Spleen (tissue), 11 donors: ENCODE measurements around the gene EIF4B. TPM values are rescaled to one million over a fixed set of nuclear protein-coding genes. Genes with fewer than 3 reads are reported as not detected.
A peak's percentile ranks its signal among the peaks of the same experiment; 100 is the strongest.

Experiments
- DNase-seq: peaks from one replicate; pipeline ENCODE4 v3.0.0-alpha.2; 2020
- H3K27ac ChIP-seq, 8 donors: fragments of 200-600 bp; sonication (generic) in 7 of 8; 1 replicate in 4 of 8; 2 replicates in 4 of 8; pipeline versions ENCODE4 v1.5.0 to v1.8.0; 2016 to 2021; ENCODE audit warnings: inconsistent platforms in 4 of 8, mild to moderate bottlenecking in 4 of 8, moderate library complexity in 1 of 8
- H3K27me3 ChIP-seq, 7 donors: fragments of 200-600 bp; sonication (generic) in 6 of 7; replicated peaks in 1 of 7; 1 replicate in 4 of 7; 2 replicates in 3 of 7; pipeline versions ENCODE4 v1.5.0 to v1.8.0; 2016 to 2021; ENCODE audit warnings: inconsistent platforms in 3 of 7, mild to moderate bottlenecking in 1 of 7
- H3K36me3 ChIP-seq, 6 donors: fragments of 200-600 bp; sonication (generic) in 5 of 6; 1 replicate in 4 of 6; 2 replicates in 2 of 6; pipeline versions ENCODE4 v1.5.0 to v1.8.0; 2016 to 2021; ENCODE audit warnings: inconsistent platforms in 2 of 6
- H3K4me1 ChIP-seq, 6 donors: fragments of 200-600 bp; sonication (generic) in 5 of 6; 1 replicate in 3 of 6; 2 replicates in 3 of 6; pipeline versions ENCODE4 v1.5.0 to v1.8.0; 2016 to 2021; ENCODE audit warnings: inconsistent platforms in 3 of 6
- H3K4me3 ChIP-seq, 8 donors: fragments of 200-600 bp; sonication (generic) in 7 of 8; 1 replicate in 4 of 8; 2 replicates in 4 of 8; pipeline versions ENCODE4 v1.5.0 to v1.8.0; 2016 to 2021; ENCODE audit warnings: inconsistent platforms in 4 of 8, mild to moderate bottlenecking in 4 of 8, moderate library complexity in 2 of 8
- H3K9me3 ChIP-seq, 8 donors: fragments of 200-600 bp; sonication (generic) in 7 of 8; 1 replicate in 4 of 8; 2 replicates in 4 of 8; pipeline versions ENCODE4 v1.5.0 to v1.8.0; 2016 to 2021; ENCODE audit warnings: inconsistent platforms in 4 of 8
- POLR2A ChIP-seq, 3 donors: fragments of 450-650 bp; IDR thresholded peaks; one replicate each; pipeline ENCODE4 v1.5.1; 2017; ENCODE audit warnings: antibody characterized with exemption in 3 of 3, mild to moderate bottlenecking in 1 of 3
- POLR2AphosphoS5 ChIP-seq, 3 donors: sonication (generic); formaldehyde crosslinking; IDR thresholded peaks; one replicate each; pipeline ENCODE4 v1.5.1; 2017; ENCODE audit warnings: antibody characterized with exemption in 3 of 3
- WGBS, 5 donors: extraction: QIAGEN DNeasy Blood & Tissue Kit in 3 of 5; methylation state at CpG; one replicate each; pipeline versions ENCODE4 v1.1.5 to v1.1.7; 2013 to 2018; 5-methylcytosine and 5-hydroxymethylcytosine counted together
- intact Hi-C: fragments of 100-400 bp; cut with DNase I; formaldehyde crosslinking; loops from one replicate; pipeline ENCODE4 v1.15.0; 2023; ENCODE audit warnings: low total_unique reads
- polyA plus RNA-seq, 3 donors: library from polyadenylated mRNA; stranded (reverse); fragments of 200-250 nt; gene quantifications; one replicate each; pipeline ENCODE4 v1.2.1, GENCODE V29; 2013
- total RNA-seq, 7 donors: library from RNA; depleted of rRNA in 3 of 7; stranded (reverse); fragments of >200 nt in 3 of 7; fragmentation: NEBNext Ultra II Directional in 4 of 7; extraction: Animal tissue kit (Norgen Biotek cat#: 25700) in 4 of 7; gene quantifications; one replicate each; pipeline versions ENCODE4 v1.1.0 to v1.2.1, GENCODE V29; 2016 to 2021
- TF ChIP-seq, protein P1 (sequence below), 11 experiments: fragments of 200-600 bp in 7 of 11; fragments of 450-650 bp in 4 of 11; sonication (generic) in 4 of 11; IDR thresholded peaks in 8 of 11; conservative IDR thresholded peaks in 3 of 11; 1 replicate in 7 of 11; 2 replicates in 4 of 11; pipeline versions ENCODE4 v1.4.0 to v1.8.0; 2016 to 2021; ENCODE audit warnings: antibody characterized with exemption in 11 of 11, inconsistent platforms in 4 of 11, mild to moderate bottlenecking in 1 of 11
- donor health status: healthy with polysubstance abuse.
- donor health status: DM: no; HTN: no; CAD: no; lungs with moderate emphysema.
- donor health status: DM: no; HTN: no; CAD: no.
- donor health status: Bipolar disorder and iron deficiency.
- donor health status: healthy.
- donor health status: DM: no; HTN: no; CAD: no.
- donor health status: DM: yes; HTN: yes; CAD: no.

Gene EIF4B
- total and polyA plus RNA-seq, 10 donors, result 105 to 490 (median 398) TPM

DNA sequence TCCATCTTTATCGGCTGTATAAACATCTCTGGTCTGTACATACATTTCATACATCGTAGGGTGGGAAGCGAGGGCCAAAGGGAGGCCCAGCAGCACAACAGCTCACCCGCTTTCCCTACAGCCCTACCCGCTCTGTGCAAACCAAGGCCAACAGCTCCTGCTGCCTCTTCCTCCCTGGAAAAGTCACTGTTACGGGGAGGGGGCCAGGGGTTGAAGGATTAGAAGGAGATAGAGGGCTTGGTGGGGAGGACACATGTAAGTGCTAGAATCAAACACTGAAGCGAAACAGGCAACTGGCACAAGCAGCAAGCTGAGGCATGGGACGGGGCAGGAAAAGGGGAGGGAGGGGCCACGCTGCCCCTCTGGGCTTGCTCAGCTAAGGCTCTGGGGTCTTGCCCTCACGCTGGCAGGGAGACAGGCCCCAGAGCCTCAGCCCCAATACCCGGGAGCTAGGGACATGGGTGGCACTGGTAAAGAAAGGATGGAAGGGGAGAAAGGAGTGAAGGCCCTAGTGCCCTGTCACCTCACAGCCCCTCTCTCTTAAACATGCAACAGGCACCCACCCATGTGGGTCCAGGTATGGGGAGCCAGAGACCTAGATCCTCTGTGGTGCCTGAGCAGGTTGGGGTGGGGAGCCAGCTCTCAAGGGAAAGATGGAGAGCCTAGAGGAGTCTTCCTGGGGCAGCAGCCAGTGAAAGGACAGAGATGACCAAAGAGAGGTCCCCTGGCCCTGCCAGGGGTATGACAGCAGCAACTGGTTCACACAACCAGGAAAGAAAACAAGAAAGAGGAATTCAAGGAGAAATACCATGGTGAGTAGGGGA, 58.6 kb downstream of the EIF4B start:
- Histone ChIP-seq H3K4me3 (no peak overlapping the region), H3K4me1 (peaks cover 8 to 92% (median 49%) of the 10 kb centered on the region in 6 donors), H3K27ac (peak overlapping the region in 5 of 8 donors; percentile 21 to 94 (median 59)), H3K36me3 (peaks cover 0 to 100% (median 55%) of the 10 kb centered on the region in 6 donors), H3K27me3 (peaks cover 0 to 2% (median 0%) of the 10 kb centered on the region in 7 donors), H3K9me3 (no peaks in the 10 kb centered on the region)
- no peak for DNase-seq
- WGBS, 5 donors, result 82 to 91% (median 85%) methylated on average over 11 of the region's 11 CpGs
- peak; percentile 39 to 69 (median 52) for TF ChIP-seq POLR2AphosphoS5 (IDR thresholded peaks at IDR 0.05)
- TF ChIP-seq, protein P1, sequence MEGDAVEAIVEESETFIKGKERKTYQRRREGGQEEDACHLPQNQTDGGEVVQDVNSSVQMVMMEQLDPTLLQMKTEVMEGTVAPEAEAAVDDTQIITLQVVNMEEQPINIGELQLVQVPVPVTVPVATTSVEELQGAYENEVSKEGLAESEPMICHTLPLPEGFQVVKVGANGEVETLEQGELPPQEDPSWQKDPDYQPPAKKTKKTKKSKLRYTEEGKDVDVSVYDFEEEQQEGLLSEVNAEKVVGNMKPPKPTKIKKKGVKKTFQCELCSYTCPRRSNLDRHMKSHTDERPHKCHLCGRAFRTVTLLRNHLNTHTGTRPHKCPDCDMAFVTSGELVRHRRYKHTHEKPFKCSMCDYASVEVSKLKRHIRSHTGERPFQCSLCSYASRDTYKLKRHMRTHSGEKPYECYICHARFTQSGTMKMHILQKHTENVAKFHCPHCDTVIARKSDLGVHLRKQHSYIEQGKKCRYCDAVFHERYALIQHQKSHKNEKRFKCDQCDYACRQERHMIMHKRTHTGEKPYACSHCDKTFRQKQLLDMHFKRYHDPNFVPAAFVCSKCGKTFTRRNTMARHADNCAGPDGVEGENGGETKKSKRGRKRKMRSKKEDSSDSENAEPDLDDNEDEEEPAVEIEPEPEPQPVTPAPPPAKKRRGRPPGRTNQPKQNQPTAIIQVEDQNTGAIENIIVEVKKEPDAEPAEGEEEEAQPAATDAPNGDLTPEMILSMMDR (IDR thresholded peaks at IDR 0.05 in 8 of 11, conservative IDR thresholded peaks at IDR 0.05 in 3 of 11), result no peak
- TF ChIP-seq POLR2A (IDR thresholded peaks at IDR 0.05), result no peak
- intact Hi-C loops, result no loop called here

DNA sequence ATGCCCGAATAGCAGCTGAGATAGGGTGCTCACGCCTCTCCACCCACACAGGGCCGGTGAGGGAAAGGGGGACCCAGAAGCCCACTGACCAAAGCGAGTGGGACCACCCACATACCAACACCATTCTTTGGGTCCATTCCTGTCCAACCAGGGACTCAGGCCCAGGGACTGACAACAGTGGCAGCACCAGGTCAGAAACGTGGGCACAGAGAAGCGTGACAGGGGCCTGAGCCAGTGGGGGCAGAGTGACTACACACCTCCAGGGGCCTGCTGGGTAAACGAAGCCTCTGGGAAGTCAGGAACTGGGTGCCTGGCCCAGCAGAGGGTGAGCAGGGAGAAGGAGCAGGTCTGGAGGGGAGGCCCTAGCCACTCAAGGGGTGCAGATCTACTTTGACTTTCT, 59.2 kb downstream of the EIF4B start:
- no peak for TF ChIP-seq POLR2A (IDR thresholded peaks at IDR 0.05)
- TF ChIP-seq, protein P1 (IDR thresholded peaks at IDR 0.05 in 8 of 11, conservative IDR thresholded peaks at IDR 0.05 in 3 of 11), result no peak
- TF ChIP-seq POLR2AphosphoS5 (IDR thresholded peaks at IDR 0.05), result peak in 1 of 3 donors; percentile 60
- intact Hi-C loops, result no loop called here
- H3K4me1 ChIP-seq, result peaks cover 8 to 92% (median 52%) of the 10 kb centered on the region in 6 donors
- H3K27me3 ChIP-seq, result no peaks in the 10 kb centered on the region
- no peaks in the 10 kb centered on the region for H3K9me3 ChIP-seq
- H3K4me3 ChIP-seq, result no peak overlapping the region
- peak overlapping the region in 6 of 8 donors; percentile 13 to 94 (median 52) for H3K27ac ChIP-seq
- 73 to 89% (median 82%) methylated on average over 7 of the region's 7 CpGs for WGBS, 5 donors
- peaks cover 0 to 100% (median 48%) of the 10 kb centered on the region in 6 donors for H3K36me3 ChIP-seq
- no peak for DNase-seq

DNA sequence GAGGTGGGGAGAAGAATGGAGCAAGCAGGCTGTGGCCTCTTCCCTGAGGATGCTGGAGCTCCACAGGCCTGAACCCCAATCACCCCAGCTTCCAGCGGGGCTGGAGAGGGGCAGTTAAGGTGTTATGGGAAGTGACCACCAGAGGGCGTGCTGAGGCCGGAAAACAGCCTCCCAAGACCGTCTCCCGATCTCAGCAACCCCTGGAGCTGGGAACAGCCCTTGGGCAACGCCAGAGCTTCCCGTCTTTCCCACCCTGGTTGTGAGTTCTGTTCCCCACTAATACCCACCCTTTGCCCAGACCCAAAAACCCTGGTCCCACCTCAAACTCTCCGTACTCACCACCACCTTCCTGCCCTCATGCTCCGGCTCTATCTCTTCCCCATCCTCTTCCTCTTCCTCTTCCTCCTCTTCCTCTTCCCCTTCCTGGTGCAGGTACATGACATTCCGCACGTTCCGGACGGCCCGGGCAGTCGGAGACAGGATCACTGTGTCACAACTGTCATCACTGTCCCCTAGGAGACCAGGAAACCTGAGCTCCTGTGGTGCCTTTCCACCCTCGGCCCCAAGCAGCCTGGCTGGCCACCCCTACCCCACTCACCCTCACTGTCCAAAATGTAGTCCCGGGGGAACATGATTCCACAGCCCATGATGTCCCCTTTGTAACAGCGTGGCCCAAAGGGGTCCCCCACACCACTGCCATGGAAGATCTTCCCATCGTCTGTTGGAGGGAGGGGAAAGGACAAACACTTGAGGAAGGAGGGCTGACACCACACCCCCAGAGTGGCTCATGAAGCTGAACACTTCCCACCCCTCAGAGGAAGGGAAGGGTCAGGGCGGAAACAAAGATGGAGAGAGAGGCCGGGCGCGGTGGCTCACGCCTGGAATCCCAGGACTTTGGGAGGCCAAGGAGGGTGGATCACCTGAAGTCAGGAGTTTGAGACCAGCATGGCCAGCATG, 60.0 kb downstream of the EIF4B start:
- Histone ChIP-seq H3K9me3 (no peaks in the 10 kb centered on the region), H3K4me1 (peaks cover 10 to 92% (median 55%) of the 10 kb centered on the region in 6 donors), H3K36me3 (peaks cover 0 to 100% (median 50%) of the 10 kb centered on the region in 6 donors), H3K27me3 (no peaks in the 10 kb centered on the region), H3K4me3 (no peak overlapping the region), H3K27ac (peak overlapping the region in 7 of 8 donors; percentile 13 to 94 (median 45))
- DNase-seq, result peak; percentile 89
- TF ChIP-seq, protein P1 (IDR thresholded peaks at IDR 0.05 in 8 of 11, conservative IDR thresholded peaks at IDR 0.05 in 3 of 11), result peak; percentile 77 to 94 (median 89)
- no peak for TF ChIP-seq POLR2A (IDR thresholded peaks at IDR 0.05)
- TF ChIP-seq POLR2AphosphoS5 (IDR thresholded peaks at IDR 0.05), result peak; percentile 21 to 63 (median 54)
- 40 to 54% (median 43%) methylated on average over 24 of the region's 24 CpGs for WGBS, 5 donors
- intact Hi-C loops, result no loop called here
